HG03196 (cell line): ENCODE data around the gene POLDIP2.
"Not testable (repeated sequence)": the region's sequence is repeated elsewhere in the genome, so short reads cannot be mapped to it uniquely, and the experiment has no call there.

ENCODE experiments used
- ATAC-seq: cut with Tn5 transposase; IDR thresholded peaks from one replicate; pipeline ENCODE4 v1.9.1; 2021; ENCODE audit not compliant: unreplicated experiment

POLDIP2 gene

GRCh38 chr17:28338769-28339212 is 18.5 kb downstream of the POLDIP2 start:
- ATAC-seq: not testable (repeated sequence)

DNA sequence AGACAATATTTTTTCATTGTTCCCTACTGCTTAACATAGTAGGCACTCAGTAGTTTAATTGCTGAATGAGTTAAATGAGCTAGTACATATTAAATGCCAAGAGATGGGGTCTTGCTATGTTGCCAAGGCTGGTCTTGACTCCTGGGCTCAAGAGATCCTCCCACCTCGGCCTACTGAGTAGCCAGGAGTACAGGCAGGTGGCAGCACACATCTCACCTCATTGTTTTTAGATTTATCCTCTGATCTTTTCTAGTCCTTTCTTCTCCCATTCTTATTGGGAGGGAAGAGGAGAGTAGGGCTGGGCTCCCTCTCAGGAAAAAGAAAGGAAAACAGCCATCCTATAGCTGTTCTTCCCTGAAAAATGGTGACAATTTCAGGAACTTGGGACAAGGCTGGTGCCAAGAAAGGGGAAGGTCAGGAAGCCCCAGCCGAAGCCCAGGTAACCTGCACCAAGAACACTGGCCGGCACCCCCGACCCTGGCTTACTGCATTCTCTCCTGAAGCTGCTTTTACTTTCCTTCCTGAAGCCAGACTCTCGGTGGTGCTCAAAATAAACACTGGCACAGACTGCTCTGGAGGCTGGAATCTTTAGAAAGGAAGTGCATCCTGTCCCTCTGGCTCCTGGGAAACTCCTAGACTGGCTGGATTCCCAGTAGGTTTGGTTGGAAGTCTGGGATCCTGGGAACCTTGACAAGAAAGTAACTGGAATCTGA is 19.1 kb downstream of the POLDIP2 start:
- no peak for ATAC-seq

GRCh38 chr17:28335959-28336871 is 21.1 kb downstream of the POLDIP2 start:
- no peak for ATAC-seq

GRCh38 chr17:28335201-28335958 is 21.9 kb downstream of the POLDIP2 start, which contains the start of the genes IFT20 and TNFAIP1:
IFT20 (minus strand) TSS chr17:28335472; CDS start chr17:28331985, 3,487 bp downstream.
TNFAIP1 (plus strand) TSS chr17:28335761; CDS start chr17:28339522, 3,761 bp downstream.
- ATAC-seq: peak; percentile 96

DNA sequence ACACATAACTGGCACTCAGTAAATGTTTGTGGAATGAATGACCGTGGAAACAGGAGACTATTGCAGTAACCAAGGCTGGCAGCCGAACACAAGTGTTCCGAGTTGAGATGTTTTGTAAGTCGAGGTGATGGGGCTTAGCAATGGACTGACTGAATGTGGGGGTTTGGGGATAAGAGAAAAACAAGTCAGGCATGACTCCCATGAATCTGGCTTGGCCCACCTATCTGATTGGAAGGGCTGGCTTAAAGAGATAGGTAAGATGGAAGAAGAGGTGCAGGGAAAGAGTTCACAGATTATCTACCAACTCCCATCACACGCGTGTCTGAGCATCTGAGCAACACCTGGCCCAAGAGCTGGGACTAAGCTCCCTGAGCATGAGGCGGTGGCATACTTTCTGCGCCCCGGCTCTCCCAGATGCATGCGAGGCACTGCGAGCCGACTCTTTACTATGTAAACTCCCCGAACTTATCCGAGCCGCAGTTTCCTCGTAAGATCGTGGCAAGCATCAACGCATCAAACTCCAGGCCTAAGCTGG is 22.6 kb downstream of the POLDIP2 start:
- ATAC-seq: peak; percentile 1

DNA sequence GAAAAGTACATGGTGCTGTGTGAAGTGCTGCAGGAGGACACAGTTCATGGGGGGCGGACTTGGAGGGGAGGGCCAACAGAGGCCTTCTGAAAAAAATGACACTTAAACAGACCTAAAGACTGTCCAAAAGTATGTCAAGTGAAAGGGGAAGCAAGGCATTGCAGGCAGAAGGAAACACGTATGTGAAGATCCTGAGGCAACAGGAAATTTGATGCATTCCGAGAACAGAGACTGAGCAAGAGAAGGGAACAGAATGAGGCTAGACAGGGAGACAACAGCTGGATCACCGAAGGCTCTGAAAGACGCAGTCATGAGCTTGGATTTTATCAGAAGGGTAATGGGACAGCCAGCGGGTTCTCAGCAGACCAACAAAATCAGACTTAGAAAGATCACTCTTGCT is 23.2 kb downstream of the POLDIP2 start:
- no peak for ATAC-seq

DNA sequence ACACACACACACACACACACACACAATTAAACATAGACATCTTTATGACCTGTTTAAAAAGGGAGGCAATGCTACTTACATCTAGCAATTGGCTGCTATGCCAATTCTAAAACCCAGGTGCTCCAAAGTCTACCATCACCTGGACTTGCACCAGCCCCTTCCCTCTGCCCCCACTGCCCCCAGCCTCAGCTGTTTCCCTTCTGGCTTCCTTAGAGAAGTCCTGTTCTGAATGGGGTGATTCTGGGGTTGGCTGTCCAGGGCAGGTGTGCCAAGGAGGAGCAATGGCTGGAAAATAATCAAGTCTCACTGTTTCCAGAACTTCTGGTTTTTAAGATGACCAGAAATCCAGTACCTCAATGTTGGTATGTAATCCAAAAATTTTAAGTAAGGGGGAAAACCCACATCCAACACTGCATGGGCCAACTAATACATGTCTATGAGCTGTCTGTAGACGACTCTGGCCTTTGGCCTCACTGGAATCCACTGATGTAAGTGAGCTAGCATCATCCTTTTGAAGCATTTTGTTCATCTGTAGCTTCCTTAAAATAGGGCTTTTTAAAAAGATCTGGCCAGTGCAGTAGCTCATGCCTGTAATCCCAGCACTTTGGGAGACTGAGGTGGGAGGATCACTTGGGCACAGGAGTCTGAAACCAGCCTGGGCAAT is 24.1 kb downstream of the POLDIP2 start:
- ATAC-seq: no peak

GRCh38 chr17:28331891-28332420 is 25.4 kb downstream of the POLDIP2 start:
- ATAC-seq: no peak

- no peak for ATAC-seq
Measured at GRCh38 chr17:28330671-28331070, 26.7 kb downstream of the POLDIP2 start.

GRCh38 chr17:28328325-28328724 is 29.0 kb downstream of the POLDIP2 start:
- ATAC-seq: no peak

DNA sequence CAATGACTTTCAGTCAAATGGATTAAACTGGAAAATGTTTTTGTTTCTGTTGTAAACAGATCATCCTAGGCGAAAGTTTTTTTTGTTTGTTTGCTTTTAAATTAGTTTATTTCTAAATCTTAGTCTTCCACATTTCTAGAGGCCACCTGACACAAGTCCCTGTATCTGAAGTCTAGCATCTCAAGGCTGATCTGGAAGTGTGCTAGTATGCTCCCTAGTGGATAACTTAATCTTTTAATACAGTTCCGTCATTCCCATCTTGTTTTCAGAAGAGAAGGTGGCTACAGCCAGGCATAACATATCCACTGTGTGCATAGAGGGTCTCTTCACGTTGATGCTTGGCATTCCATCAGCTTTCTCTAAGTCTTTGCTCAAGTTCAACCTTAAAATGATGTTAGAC is 29.6 kb downstream of the POLDIP2 start:
- ATAC-seq: no peak

- no peak for ATAC-seq
Measured at GRCh38 chr17:28327031-28327607, 30.2 kb downstream of the POLDIP2 start.

- no peak for ATAC-seq
Measured at GRCh38 chr17:28326114-28326513, 31.2 kb downstream of the POLDIP2 start.

- ATAC-seq: no peak
Measured at GRCh38 chr17:28325211-28325610, 32.1 kb downstream of the POLDIP2 start.

- ATAC-seq: no peak
Measured at GRCh38 chr17:28324781-28325180, 32.5 kb downstream of the POLDIP2 start.

- no peak for ATAC-seq
Measured at GRCh38 chr17:28324267-28324745, 33.0 kb downstream of the POLDIP2 start.

DNA sequence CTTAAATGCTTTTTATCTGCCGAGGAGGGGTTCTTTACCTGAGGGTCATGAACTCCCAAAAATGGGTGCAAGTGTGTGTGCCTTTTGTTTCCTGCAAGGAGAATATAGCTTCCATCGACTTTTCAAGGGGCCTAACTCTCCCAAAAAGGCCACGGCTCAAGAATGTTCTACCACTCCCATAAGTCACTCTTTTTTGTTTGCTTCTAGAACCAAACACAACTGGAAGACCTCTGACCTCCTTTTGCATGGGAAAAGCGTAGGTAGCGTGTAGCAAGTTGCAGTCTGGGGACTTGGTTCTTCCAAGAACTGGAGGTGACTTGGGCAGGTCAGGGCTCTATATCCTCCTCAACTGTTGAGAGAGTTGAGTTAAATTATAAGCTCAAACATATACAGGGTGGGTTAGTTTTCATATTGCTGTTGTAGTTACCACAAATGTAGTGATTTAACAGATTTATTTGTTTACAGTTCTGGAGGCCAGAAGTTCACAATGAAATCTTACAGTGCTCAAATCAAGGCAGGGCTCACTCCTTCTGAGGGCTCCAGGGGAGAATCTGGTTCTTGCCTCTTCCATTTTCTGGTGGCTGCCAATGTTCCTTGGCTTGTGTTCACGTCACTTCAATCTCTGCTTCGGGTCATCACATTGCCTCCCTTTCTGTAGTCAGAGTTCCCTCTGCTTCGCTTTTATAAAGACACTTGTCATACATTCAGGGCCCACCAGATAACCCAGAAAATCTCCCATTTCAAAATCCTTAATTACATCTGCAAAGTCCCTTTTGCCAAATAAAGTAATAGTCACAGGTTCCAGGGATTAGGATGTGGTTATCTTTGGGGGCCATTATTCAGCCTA is 36.9 kb downstream of the POLDIP2 start:
- ATAC-seq: no peak

DNA sequence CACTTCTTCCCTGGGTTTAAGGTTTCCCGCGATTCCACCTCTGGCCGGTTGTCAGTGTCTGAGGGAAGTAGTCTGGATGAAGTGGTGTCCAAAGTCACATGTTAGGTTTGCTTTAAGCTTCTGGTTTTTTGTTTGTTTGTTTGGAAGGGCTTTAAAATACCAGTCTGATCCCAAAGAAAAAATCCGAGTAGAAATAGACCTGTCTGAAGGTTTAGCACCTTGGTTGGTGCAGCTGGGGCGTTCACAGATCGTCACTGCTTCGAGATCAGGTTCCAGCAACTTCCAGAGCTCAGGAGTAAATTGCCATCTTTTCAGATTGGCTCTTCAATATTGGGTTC is 37.8 kb downstream of the POLDIP2 start:
- ATAC-seq: no peak
